Measurements from ENCODE around the gene SNRPN.
"Not testable (repeated sequence)": the region's sequence is repeated elsewhere in the genome, so short reads cannot be mapped to it uniquely, and the experiment has no call there.

The SNRPN gene

DNA sequence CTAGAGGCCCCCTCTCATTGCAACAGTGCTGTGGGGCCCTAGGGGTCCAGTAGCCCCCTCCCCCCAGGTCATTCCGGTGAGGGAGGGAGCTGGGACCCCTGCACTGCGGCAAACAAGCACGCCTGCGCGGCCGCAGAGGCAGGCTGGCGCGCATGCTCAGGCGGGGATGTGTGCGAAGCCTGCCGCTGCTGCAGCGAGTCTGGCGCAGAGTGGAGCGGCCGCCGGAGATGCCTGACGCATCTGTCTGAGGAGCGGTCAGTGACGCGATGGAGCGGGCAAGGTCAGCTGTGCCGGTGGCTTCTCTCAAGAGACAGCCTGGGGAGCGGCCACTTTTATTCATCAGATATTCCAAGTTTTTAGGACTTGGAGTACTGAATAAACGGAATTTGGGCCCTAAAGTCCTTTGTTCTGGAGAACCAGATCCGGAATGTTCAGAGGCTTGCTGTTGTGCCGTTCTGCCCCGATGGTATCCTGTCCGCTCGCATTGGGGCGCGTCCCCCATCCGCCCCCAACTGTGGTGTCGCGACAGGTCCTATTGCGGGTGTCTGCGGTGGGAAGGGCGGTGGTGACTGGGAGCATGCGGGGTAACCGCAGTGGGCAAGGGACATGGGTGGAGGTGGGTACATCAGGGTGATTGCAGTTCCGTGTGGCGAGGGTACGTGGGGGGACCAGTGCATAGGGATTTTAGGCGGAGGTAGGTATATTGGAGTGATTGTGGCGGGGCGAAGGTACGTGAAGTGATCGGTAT lies at the start of gene SNRPN, which contains the start of gene SNURF:
Gene SNRPN, plus strand, starts transcription at position 205 of the 748 bp plus-strand sequence. CDS start 19,467 bp downstream, outside the sequence.
Gene SNURF, plus strand, starts transcription at position 205 of the 748 bp plus-strand sequence. Its CDS starts 62 bp downstream, at position 267.
- DNase-seq: peak; percentile 4 to 34

DNA sequence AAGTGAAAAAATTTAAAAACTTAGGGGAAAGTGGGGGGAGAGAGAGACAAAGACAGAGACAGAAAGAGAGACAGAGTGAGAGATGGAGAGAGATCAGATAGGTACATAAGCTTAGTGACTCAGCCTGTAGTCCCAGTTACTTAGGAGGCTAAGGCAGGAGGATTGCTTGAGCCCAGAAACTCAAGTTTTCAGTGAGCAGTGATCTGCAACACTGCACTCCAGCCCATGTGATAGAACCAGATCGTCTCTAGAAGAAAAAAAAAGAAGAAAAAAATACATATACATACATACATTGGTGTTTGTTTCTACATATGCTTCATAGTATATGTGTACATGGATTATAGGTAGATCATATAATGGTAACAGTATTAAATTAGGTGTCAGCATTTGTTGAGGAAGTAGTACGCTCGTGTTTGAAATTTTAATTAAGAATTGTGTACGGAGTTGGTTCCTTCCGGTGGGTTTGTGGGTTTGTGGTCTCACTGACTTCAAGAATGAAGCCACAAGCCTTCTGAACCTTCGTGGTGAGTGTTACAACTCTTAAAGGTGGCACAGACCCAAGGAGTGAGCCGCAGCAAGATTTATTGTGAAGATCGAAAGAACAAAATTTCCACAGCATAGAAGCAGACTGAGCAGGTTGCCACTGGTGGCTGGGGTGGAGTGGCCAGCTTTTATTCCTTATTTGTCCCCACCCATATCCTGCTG lies 38.3 kb upstream of the SNRPN start:
- no peak for DNase-seq

DNA sequence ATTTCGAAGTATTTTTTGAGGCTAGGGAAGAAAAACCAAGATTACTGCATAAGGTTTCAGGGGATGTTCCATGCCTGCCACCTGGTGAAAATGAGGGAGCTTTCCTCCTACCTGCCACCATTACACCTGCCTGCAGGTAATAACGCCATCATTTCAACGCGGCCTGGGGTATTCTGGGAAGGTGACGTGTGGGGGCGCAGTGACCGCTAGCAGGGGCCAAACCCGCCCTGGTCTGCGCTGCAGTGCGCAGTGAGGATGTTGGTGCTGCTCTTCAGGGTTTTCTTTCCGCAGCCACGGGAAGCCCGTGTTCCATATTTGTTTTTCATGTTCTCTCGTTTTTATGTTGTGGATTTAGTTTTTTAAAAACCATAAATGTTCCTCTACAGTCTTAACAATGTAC lies 37.4 kb upstream of the SNRPN start:
- no peak for DNase-seq

DNA sequence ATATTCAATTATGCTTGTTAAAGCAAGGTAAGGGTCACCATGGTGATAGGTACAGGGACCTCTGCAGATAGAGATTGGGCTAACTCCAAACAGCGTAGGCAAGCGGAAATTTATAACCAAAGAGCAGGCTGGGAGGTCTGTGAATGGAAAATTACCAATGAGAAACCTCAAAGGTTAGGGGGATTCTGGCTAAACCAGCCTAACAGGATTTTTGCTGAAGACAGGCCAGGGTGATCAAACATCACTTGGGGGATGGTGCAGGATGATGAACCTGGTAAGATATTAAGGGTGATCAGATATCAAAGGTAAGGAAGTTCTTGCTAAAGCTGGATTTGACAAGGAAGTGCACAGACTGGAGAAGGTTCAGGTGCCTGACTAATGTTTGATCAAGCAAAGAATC lies 35.3 kb upstream of the SNRPN start:
- no peak for DNase-seq

DNA sequence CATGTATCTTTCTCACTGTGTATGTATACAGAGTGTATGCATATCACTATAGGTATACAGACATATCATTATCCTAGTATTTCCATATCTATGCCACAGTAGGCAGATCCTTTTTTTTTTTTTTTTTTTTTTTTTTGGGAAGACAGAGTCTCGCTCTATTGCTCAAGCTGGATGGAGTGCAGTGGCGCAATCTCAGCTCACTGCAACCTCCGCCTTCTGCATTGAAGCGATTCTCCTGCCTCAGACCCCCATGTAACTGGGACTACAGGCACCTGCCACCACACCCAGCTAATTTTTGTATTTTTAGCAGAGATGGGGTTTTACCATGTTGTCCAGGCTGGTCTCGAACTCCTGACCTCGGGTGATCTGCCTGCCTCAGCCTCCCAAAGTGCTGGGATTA lies 32.0 kb upstream of the SNRPN start:
- DNase-seq: not testable (repeated sequence)

DNA sequence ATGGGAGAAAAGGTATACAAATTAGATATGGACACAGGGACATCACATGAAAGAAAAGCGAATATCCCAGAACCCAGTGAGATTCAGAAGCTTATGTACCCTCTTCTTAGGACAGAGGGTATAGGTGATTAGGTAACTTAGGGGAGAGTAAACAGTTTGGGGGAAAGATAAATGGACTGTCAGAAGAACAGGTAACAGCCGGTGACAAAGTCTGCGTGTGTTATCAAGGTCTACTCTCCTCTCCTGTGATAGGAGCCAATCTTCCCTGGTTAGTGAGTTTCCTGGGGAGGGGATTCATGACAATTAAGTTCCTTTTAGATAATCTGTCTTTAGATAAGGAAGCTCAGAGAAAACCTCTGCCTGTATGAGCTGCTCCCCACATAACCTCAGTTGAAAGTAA lies 30.6 kb upstream of the SNRPN start:
- DNase-seq: no peak

DNA sequence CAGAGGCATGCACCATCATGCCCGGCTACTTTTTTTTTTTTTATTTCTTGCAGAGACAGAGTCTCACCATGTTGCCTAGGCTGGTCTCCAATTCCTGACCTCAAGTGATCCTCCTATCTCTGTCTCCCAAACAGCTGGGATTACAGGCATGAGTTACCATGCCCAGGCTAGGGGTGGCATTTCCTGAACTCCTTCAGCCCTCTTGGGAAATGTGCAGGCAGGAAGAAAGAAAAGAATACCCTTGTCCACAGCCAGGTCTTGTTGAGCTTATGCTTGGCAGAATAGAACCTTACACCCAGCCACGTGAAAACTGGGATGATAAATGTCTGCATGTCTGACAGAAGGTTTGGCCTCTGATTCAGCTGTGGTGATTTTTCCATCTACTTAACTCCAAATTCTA lies 30.2 kb upstream of the SNRPN start:
- DNase-seq: no peak

DNA sequence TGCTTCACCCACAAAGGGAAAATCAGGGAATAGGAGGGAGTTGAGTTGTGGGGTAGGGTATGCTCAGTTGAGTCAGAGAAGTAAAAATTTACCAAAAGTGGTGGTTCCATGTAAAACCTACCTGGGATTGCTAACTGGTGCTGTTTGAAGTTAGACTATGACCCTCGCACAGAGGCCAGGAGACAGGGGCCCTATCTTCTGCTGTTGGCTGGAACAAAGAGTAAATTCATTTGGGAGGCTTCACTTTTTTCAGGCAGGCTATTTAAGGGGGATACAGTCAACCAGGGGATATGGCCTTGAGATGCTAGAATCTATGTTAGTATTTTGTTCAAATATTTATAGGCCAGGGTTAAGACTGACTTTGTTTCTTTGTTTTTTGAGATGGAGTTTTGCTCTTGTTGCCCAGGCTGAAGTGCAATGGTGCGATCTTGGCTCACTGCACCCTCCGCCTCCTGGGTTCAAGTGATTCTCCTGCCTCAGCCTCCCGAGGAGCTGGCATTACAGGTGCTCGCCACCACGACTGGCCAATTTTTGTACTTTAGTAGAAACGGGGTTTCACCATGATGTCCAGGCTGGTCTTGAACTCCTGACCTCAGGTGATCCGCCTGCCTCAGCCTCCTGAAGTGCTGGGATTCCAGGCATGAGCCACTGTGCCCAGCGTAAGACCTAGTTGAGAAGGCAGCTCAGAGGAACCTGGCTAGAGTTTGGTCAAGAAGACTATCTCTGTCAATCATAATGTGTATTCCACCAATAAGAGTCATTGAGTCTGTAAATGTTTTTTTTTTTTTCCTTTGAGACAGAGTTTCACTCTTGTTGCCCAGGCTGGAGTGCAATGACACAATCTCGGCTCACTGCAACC lies 22.7 kb upstream of the SNRPN start:
- not testable (repeated sequence) for DNase-seq

DNA sequence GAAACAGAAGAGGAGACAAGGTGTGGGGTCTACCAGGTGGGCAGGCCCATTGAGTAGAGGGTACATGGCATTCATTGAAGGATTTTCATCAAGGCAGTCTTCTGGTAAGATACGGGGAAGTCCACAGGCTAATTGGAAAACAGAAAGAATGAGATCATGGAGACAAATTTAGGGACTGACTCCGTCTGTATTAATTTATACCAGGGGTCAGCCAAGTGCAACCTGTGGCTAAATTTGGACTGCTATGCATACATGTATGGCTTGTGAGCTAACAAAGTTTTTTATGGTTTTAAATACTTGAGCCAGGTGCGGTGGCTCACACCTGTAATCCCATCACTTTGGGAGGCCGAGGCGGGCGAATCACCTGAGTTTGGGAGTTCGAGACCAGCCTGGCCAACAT lies 21.1 kb upstream of the SNRPN start:
- DNase-seq: no peak

DNA sequence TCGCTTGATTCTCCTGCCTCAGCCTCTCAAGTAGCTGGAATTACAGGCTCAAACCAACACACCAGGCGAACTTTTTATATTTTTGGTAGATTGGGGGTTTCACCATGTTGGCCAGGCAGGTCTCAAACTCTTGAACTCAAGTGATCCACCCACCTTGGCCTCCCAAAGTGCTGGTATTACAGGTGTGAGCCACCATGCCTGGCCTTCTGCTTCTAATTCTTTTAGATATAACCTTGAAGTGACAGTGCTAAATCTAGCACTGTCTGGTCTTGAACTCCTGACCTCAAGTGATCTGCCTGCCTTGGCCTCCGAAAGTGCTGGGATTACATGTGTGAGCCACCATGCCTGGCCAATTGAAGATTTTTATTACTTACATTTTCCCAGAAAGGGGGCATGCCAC lies 16.6 kb upstream of the SNRPN start:
- DNase-seq: not testable (repeated sequence)

DNA sequence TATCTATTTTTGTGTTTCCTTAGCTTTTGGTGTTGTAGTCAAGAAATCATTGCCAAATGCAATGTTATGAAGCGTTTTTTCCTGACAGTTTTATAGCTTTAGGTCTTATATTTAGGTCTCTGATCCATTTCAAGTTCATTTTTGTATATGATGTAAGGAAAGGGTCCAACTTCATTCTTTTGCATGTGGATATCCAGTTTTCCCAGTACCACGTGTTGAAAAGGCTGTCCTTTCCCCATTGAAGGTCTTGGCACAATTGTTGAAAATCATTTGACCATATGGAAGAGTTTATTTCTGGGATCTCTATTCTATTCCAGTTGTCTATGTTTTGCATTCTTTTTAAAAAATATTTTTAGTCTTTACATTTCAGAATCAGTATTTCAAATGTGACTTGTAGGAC lies 14.6 kb upstream of the SNRPN start:
- no peak for DNase-seq

DNA sequence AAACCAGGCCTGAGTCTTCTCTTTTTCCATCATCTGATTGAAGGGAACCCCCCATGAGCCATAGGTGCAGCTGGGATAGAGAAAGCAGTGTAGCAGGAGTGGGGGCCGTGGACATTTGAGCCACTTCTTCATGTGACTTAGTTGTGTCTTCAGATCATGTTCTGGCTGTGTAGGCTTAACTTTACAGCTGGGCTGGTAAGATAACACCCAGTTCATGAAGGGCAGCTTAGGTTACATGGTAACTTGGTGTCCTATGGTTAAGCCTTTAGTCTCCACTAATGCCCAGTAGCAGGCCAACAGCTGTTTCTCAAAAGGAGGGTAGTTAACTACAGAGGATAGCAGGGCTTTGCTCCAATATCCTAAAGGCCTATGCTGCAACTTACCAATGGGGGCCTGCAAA lies 11.4 kb upstream of the SNRPN start:
- DNase-seq: no peak

DNA sequence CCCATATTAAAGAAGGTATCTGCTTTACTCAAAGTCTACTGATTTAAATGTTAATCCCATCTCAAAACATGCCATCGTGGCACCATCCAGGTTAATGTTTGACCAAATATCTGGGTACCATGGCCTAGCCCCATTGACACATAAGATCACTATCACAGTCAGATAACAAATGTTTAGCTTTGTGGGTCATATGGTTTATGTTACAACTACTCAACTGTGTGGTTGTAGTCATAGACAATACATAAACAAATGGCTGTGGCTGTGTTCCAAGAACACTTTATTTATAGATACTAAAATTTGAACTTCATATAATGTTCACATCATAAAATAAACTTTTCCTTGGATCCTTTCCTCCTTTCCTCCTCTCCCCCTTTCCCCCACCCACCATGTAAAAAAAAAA lies 9.8 kb upstream of the SNRPN start:
- no peak for DNase-seq

DNA sequence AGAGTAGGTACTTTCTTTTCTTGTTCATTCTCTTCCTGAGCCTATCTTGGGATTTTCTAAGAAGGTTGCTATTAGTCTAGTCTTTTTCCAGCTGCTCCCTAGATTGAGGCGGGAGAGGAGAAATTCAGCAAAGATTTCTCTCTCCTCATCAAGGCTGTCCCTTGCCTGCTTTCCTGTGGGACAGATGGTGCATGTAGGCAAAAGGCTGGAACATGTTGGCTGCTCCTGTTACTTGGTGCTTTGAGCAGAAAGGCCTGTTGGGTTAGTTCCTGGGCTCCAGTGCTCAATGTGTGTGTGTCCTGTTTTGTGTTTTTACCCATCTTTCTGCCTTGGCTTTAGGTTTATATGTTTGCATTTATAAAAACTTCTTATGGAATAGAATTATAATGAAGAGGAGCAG lies 9.1 kb upstream of the SNRPN start:
- DNase-seq: no peak

DNA sequence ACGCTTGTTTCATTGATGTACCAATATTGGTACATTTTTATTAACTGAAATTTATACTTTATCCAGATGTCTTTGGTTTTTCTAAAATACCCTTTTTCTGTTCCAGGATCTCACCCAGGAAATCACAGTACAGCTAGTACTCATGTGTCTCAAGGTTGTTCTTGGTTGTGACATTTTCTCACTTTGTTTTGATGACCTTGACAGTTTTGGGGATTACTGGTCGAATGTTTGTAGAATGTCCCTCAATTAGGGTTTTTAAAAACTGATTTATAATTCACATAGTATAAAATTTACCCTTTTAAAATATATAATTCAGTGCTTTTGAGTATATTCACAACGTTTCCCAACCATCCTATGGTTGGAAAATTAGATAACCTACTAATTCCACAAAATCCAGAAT lies 6.3 kb upstream of the SNRPN start:
- no peak for DNase-seq

DNA sequence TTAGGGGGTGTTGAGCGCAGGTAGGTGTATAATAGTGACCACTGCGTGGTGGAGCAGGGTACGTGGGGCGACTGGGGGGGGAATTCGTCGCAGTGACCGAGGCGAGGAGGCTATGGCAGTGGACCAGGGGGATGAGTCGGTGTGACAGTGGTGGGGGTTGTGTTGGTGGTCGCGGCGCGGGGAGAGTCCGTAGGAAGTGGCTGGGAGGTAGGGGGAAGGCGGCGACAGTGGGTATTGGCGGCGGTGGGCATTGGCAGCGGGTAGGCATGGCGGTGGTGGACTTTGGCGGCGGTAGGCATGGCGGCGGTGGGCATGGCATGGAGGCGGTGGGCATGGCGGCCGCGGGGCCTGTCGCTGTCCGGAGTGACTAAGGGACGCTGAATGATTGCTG lies 739 bp downstream of the SNRPN start:
- DNase-seq: no peak

DNA sequence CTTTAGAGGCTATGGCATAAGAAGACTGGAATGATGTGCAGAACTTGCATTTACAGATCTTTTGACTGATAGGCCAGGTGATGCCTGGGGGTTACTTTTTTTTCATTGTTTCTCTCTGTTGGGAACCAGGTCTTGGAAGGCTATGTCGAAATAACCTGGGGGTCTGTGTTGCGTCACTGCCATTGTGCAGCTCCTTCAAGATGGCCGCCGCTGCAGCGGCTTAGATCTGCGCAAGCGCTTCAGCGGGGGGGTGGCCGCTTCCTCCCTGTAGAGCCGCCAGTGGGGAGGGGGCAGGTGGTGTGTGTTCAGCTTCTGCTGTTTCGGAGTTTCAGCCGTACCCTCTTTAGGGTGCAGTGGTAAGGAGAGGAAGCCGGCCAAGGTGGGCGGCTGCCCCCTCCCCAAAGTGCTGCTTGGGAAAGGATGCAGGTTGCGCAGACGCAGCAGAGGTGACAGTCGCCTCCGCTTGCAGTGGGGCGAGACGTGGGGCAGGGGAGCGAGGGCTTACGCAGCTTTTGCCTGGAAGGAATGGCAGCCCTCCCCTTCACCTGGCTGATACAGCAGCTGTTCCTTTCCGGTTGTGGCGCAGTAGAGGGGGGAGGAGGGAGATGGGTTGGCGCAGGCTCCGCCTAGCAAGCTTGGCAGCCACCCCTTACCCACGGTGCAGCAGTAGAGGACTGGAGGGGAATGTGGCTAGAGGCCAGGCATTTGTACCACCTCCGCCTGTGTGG lies 1.5 kb downstream of the SNRPN start:
- peak; percentile 55 to 60 for DNase-seq

DNA sequence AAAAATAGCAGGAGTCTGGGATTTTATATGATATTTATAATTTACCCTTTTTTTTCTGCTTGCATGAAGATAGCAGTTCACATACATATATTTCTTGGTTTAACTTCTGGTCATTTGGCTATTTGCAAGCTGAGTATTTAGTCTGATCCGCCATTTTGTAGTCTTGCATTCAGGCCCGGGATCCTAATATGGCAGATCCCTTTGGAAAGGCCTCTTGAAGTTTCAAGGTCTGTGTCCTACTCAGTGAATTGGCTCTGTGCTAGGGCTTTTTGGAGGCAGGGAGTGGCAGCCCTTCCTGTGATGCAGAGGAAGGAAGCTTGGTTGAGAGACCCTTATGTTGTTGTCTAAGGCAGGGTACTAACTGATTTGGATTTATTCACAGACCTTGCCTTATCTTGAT lies 2.9 kb downstream of the SNRPN start:
- DNase-seq: no peak

DNA sequence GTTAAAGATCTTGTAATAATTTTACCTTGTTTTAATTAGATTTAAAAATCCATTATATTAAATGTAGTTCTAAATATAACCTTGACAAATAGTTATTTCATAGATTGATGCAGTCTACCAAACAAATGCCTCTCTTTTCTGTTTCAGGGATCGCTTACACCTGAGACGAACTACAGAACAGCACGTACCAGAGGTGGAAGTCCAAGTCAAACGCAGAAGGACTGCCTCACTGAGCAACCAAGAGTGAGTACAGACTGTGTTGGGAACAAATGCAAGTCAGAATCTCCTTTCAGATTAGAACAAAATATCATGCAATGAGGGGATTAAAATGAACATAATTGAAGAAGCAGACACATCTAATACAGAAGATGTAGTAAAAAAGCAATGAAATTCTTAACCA lies 7.2 kb downstream of the SNRPN start:
- DNase-seq: no peak

DNA sequence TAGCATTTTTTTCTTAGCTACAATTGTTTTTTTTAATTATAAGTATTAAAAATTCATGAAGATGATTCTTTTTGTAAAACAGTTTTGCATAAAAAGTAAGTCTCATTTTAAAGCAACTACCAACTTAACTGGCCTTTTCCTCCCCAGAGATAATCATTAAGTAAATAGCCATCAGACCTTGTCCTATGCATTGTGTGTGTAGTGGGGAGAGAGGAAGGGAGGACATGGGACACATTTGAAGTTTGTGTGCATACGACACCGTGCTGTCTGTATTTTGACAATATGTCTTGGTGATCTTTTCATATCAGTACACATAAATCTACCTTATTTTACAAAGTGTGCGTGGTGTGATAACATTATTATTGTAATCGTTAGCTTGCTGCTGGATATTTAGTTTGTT lies 8.1 kb downstream of the SNRPN start:
- no peak for DNase-seq

DNA sequence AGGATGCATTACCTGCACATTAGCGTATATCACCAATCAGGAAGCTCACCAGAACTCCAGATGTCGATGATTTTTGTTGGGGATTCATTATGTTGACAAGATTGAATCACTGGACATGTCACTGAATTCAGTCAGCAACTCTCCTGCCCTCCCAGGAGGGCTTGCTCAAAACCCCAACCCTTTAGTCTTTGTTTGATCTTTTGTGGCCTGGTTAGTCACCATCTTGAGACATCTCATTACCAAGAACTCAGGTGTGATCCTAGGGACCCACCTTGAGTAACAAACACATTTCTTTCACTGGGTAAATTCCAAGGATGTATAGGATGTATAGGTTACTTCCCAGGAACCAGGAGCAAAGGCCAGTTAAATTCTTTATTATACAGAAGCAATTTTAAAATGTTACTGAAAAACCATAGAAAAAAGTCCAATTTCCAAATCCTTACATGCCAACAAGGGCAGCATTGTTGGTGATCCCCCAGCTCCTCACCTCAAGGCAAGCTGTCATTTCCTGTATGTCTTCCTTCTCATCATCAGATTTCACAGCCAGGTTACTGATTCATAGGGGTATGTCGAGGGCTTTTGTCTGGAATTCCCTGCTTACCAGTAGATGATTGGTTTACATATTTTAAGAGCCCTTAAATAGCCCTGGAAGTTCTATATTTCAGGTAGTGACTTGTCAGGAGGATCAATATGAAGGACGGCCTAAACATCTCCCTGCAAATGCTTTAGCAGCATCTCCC lies 11.7 kb downstream of the SNRPN start:
- DNase-seq: no peak

DNA sequence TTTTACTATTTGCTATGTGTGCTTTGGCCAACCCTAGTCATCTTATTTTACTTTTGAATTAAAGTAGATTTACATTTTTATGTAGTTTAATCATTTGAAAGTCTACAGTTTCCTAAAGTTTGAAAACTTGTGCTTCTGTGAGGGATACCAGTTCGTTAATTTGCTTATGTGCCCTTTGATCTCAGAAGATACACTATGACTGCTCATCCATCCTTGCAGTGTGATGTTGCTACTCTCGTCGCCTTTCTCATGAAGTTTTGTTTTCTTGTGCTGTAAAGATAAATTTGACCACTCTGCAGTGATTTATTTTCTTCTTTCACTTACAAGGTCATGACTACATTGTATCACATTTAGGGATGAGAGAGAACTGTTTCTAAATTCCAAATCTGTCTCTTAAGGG lies 16.3 kb downstream of the SNRPN start:
- DNase-seq: no peak

All from NCI-H1930 (cell line).